ENCODE data around the gene TRIP6. TPM values are rescaled to one million over a fixed set of nuclear protein-coding genes. Genes with fewer than 3 reads are reported as not detected.

TRIP6 gene, protein sequence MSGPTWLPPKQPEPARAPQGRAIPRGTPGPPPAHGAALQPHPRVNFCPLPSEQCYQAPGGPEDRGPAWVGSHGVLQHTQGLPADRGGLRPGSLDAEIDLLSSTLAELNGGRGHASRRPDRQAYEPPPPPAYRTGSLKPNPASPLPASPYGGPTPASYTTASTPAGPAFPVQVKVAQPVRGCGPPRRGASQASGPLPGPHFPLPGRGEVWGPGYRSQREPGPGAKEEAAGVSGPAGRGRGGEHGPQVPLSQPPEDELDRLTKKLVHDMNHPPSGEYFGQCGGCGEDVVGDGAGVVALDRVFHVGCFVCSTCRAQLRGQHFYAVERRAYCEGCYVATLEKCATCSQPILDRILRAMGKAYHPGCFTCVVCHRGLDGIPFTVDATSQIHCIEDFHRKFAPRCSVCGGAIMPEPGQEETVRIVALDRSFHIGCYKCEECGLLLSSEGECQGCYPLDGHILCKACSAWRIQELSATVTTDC
- total RNA-seq (2022; extraction: Qiagen RNA extraction; ENCODE audit: low read depth): 40.0 to 57.6 TPM (median 56.1 TPM) in 5 replicates

DNA sequence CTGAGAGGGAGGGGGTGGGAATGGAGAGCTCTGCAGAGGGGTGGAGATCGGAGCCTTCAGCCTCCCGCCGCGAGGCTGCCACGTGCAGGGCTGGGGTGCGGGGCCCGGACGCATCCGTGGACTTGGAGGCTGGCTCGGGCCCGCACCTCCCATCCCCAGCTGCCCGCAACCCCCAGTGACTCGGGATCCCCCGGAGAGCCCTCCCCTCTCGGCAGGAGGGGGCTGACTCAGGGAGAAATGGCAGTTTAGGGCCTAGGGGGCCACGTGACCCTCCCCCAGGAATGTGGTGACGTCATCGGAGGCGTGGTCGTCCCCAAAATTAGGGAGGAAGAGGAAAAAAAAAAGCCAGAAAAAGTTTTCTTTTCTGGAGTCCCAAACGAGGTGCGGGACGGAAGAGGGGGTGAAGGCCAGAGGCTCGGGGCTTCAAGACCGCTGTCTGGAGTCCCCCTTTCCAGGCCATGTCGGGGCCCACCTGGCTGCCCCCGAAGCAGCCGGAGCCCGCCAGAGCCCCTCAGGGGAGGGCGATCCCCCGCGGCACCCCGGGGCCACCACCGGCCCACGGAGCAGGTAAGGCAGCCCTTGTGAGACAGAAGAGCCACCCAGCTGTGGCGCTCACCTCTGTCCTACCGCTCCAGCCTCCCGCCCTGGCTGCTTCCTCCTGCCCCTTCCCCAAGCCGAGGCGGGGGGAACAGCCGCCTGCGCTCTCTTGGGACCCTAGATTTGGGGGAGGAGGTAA is at the start of gene TRIP6:
Gene TRIP6 (plus strand): TSS at position 348 of the 736 bp plus-strand sequence. CDS start 111 bp downstream, at position 459.

GRCh38 chr7:100827330-100828226 is 39.6 kb upstream of the TRIP6 start, which contains the start of gene EPHB4:
EPHB4 (minus strand) TSS chr7:100827523; CDS start chr7:100827030, 493 bp downstream.

GRCh38 chr7:100852048-100852872 is 14.9 kb upstream of the TRIP6 start, which contains the start of gene SLC12A9:
SLC12A9 (plus strand) TSS chr7:100852713; CDS start chr7:100854198, 1,485 bp downstream.

DNA sequence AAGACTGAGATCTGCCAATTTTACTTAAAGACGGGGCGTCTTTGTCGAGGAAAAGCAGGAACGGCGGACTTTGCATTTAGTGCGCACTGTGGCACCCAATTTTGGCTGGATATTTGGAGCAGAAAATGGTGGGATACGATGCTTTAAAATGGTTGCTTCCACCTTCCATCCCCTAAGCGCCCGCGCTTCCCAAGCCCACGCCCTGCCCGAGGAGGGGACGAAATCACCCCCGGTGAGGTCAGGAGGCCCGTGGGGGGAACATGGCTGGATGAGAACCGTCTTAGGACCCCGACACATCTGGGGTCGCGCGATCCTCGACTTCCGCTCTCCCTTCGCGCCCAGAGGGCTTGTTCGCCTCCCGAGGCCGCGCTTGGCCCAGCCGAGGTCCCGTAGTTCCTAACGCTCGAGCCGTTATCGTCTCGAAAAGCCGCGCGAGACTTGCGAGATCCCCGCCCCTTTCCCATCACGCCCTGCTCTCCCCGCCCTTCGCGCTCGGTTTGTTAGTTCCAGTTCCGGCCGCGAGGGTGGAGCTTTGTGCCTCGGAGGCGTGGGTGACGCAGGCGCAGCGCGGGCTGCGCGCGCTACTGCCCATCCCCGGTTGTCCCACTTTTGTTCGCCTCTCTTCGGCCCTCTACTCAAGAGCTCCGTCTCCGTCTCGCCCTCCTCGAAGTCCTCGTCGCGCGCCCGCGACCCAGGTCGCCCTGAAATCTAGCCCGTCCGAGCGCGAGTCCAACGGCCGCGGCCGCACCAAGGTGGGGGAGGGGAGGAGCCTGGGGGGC is 7.6 kb downstream of the TRIP6 start, which contains the start of gene SRRT:
Gene SRRT (plus strand): TSS at position 527 of the 779 bp plus-strand sequence. CDS start 488 bp downstream, outside the sequence.

DNA sequence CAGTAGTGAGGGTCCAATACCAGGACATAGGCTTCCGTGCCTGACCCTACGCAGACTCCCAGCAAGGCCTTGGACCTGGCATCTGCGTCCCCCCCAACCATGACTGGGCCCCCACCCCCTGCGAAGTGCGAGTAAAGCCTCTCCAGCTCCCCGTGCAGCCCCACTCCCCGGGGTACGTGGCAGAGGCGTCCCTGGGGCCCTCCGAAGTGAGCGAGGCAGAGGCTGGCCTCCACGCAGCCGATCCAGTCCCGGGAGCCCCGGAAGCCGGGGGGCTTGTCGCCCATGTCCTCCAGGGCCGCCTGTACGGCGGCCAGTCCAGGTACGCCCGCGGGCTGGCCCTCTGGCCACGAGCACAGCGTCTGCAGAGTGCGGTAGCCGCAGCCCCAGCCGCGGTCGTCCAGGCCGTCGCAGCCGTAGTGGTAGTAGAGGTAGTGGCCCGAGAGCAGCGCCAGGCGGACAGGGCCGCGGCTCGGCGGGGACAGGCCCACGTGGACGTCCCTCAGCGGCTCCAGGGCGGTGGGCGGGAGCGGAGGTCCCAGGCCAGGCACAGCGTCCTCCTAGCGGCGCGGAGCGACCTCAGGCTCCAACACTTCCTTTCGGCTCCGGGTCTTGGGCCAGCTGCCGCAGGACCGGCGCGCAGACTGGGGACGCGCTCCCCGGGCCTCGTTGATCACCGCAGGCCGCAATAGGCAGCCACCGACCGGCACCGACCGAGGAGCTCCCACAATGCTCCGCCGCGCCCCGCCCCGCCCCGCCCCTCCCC is 22.0 kb downstream of the TRIP6 start, which contains the start of gene UFSP1:
Gene UFSP1 (minus strand): TSS at position 728 of the 763 bp plus-strand sequence. CDS start 444 bp downstream, at position 284.

DNA sequence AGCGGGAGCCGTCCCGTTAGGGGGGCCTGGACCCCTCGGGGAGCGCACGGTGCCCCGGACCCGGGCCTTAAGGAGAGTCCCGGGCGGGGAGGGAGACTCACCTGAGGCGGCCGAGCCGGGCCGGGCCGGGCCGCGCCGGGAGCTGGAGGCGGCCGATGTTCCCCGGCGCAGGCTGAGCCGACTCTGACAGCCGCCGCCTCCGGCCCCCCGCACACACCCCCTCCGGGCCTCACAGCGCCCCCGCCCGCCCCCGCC is 28.4 kb downstream of the TRIP6 start, which contains the start of gene ACHE:
Gene ACHE (minus strand): TSS at position 188 of the 255 bp plus-strand sequence. CDS start 1,656 bp downstream, outside the sequence.

Other genes starting within 250 kb of the TRIP6 start
- 2.0 to 3.3 TPM (median 3.0 TPM) in 5 replicates for gene TFR2, start 225.8 kb upstream of the TRIP6 start, total RNA-seq (2022; extraction: Qiagen RNA extraction; ENCODE audit: low read depth)
- gene ACTL6B, start 210.9 kb upstream of the TRIP6 start, total RNA-seq (2022; extraction: Qiagen RNA extraction; ENCODE audit: low read depth): not detected in 5 replicates
- 163 to 268 TPM (median 240 TPM) in 5 replicates for gene GNB2, start 193.6 kb upstream of the TRIP6 start, total RNA-seq (2022; extraction: Qiagen RNA extraction; ENCODE audit: low read depth)
- gene GIGYF1, start 173.1 kb upstream of the TRIP6 start, total RNA-seq (2022; extraction: Qiagen RNA extraction; ENCODE audit: low read depth): 13.1 to 21.3 TPM (median 18.9 TPM) in 5 replicates
- 77.8 to 102 TPM (median 101 TPM) in 5 replicates for gene POP7, start 161.3 kb upstream of the TRIP6 start, total RNA-seq (2022; extraction: Qiagen RNA extraction; ENCODE audit: low read depth)
- gene EPO, start 146.9 kb upstream of the TRIP6 start, total RNA-seq (2022; extraction: Qiagen RNA extraction; ENCODE audit: low read depth): 0.07 to 0.23 TPM in 2 of 5 replicates, not detected in the others
- gene ZAN, start 133.8 kb upstream of the TRIP6 start, total RNA-seq (2022; extraction: Qiagen RNA extraction; ENCODE audit: low read depth): not detected in 5 replicates
- gene EPHB4, start 39.9 kb upstream of the TRIP6 start, total RNA-seq (2022; extraction: Qiagen RNA extraction; ENCODE audit: low read depth): 36.4 to 45.6 TPM (median 43.7 TPM) in 5 replicates
- gene SLC12A9, start 14.7 kb upstream of the TRIP6 start, total RNA-seq (2022; extraction: Qiagen RNA extraction; ENCODE audit: low read depth): 11.0 to 15.9 TPM (median 13.4 TPM) in 5 replicates
- gene SRRT, start 7.7 kb downstream of the TRIP6 start, total RNA-seq (2022; extraction: Qiagen RNA extraction; ENCODE audit: low read depth): 117 to 160 TPM (median 136 TPM) in 5 replicates
- gene UFSP1, start 22.3 kb downstream of the TRIP6 start, total RNA-seq (2022; extraction: Qiagen RNA extraction; ENCODE audit: low read depth): 3.5 to 7.4 TPM (median 5.7 TPM) in 5 replicates
- 1.4 to 2.5 TPM (median 2.2 TPM) in 5 replicates for gene ACHE, start 28.5 kb downstream of the TRIP6 start, total RNA-seq (2022; extraction: Qiagen RNA extraction; ENCODE audit: low read depth)
- 10.0 to 17.6 TPM (median 16.9 TPM) in 5 replicates for gene MUC3A, start 82.1 kb downstream of the TRIP6 start, total RNA-seq (2022; extraction: Qiagen RNA extraction; ENCODE audit: low read depth)
- 11.2 to 21.5 TPM (median 18.6 TPM) in 5 replicates for gene MUC12, start 102.2 kb downstream of the TRIP6 start, total RNA-seq (2022; extraction: Qiagen RNA extraction; ENCODE audit: low read depth)
- gene MUC17, start 152.7 kb downstream of the TRIP6 start, total RNA-seq (2022; extraction: Qiagen RNA extraction; ENCODE audit: low read depth): 0.02 to 0.29 TPM (median 0.21 TPM) in 5 replicates
- gene TRIM56, start 218.1 kb downstream of the TRIP6 start, total RNA-seq (2022; extraction: Qiagen RNA extraction; ENCODE audit: low read depth): 8.8 to 12.1 TPM (median 10.8 TPM) in 5 replicates

Data from A549 treated with RU486 at 1 μM for 4 hours (cell line).